SK-N-SH treated with all-trans-retinoic acid at 6 μM for 48 hours (cell line): ENCODE results near the gene HTR7.

Experiments
- ATAC-seq: fragments of 200-7000 bp; cut with Tn5 transposase; 3 replicates; pipeline ENCODE4 v1.9.1; 2020; ENCODE audit warnings: mild to moderate bottlenecking, moderate library complexity
- ARNTL ChIP-seq: fragments of 450-650 bp; formaldehyde crosslinking; IDR thresholded peaks from 2 replicates; pipeline ENCODE4 v1.5.0; 2020; ENCODE audit warnings: low read depth, mild to moderate bottlenecking, moderate library complexity, borderline replicate concordance
- BACH2 ChIP-seq: fragments of 250-450 bp; sonication (Bioruptor Pico); IDR thresholded peaks from 2 replicates; pipeline ENCODE4 v1.9.0; 2021; ENCODE audit warnings: mild to moderate bottlenecking, borderline replicate concordance
- CSDC2 ChIP-seq: fragments of 250-450 bp; sonication (Bioruptor Pico); IDR thresholded peaks from 2 replicates; pipeline ENCODE4 v1.5.0; 2020; ENCODE audit warnings: mild to moderate bottlenecking, moderate library complexity
- ESRRG ChIP-seq: fragments of 250-450 bp; sonication (Bioruptor Pico); IDR thresholded peaks from 2 replicates; pipeline ENCODE4 v1.6.1; 2021; ENCODE audit warnings: mild to moderate bottlenecking
- GLIS3 ChIP-seq: fragments of 250-450 bp; sonication (Bioruptor Pico); IDR thresholded peaks from 2 replicates; pipeline ENCODE4 v1.5.0; 2020; ENCODE audit warnings: mild to moderate bottlenecking, moderate library complexity
- ISL1 ChIP-seq: fragments of 250-450 bp; sonication (Bioruptor Pico); IDR thresholded peaks from 2 replicates; pipeline ENCODE4 v2.1.2; 2022; ENCODE audit warnings: mild to moderate bottlenecking, moderate library complexity
- OSR1 ChIP-seq: fragments of 250-450 bp; sonication (Bioruptor Pico); IDR thresholded peaks from 2 replicates; pipeline ENCODE4 v1.8.0; 2022; ENCODE audit warnings: moderate library complexity, mild to moderate bottlenecking, inconsistent platforms
- PPARA ChIP-seq: fragments of 250-450 bp; sonication (Bioruptor Pico); IDR thresholded peaks from 2 replicates; pipeline ENCODE4 v1.5.0; 2020; ENCODE audit warnings: mild to moderate bottlenecking, borderline replicate concordance
- RARB ChIP-seq: fragments of 250-450 bp; sonication (Bioruptor Pico); IDR thresholded peaks from 2 replicates; pipeline ENCODE4 v1.8.0; 2021; ENCODE audit warnings: mild to moderate bottlenecking, moderate library complexity
- SNAI2 ChIP-seq: fragments of 250-450 bp; sonication (Bioruptor Pico); IDR thresholded peaks from 2 replicates; pipeline ENCODE4 v1.5.0; 2020; ENCODE audit warnings: mild to moderate bottlenecking, moderate library complexity
- TCF4 ChIP-seq: fragments of 250-450 bp; sonication (Bioruptor Pico); IDR thresholded peaks from 2 replicates; pipeline ENCODE4 v1.8.0; 2021; ENCODE audit warnings: mild to moderate bottlenecking, moderate library complexity, borderline replicate concordance
- TSHZ2 ChIP-seq: fragments of 250-450 bp; sonication (Bioruptor Pico); IDR thresholded peaks from 2 replicates; pipeline ENCODE4 v1.5.0; 2020; ENCODE audit warnings: mild to moderate bottlenecking, moderate library complexity
- ZC3H10 ChIP-seq: fragments of 250-450 bp; sonication (Bioruptor Pico); IDR thresholded peaks from 2 replicates; pipeline ENCODE4 v1.5.1; 2021; ENCODE audit warnings: mild to moderate bottlenecking, moderate library complexity
- ZFP3 ChIP-seq: fragments of 250-450 bp; sonication (Bioruptor Pico); IDR thresholded peaks from 2 replicates; pipeline ENCODE4 v1.5.0; 2020; ENCODE audit warnings: mild to moderate bottlenecking, moderate library complexity
- ZFP30 ChIP-seq: fragments of 450-650 bp; formaldehyde crosslinking; IDR thresholded peaks from 2 replicates; pipeline ENCODE4 v1.5.0; 2022; ENCODE audit warnings: mild to moderate bottlenecking, moderate library complexity
- ZNF565 ChIP-seq: fragments of 450-650 bp; formaldehyde crosslinking; conservative IDR thresholded peaks from 2 replicates; pipeline ENCODE4 v1.5.0; 2020; ENCODE audit warnings: low read depth, mild to moderate bottlenecking, moderate library complexity
- ZNF70 ChIP-seq: fragments of 450-650 bp; formaldehyde crosslinking; IDR thresholded peaks from 2 replicates; pipeline ENCODE4 v1.5.0; 2020; ENCODE audit warnings: mild to moderate bottlenecking, moderate library complexity
- ZNF8 ChIP-seq: fragments of 450-650 bp; formaldehyde crosslinking; IDR thresholded peaks from 2 replicates; pipeline ENCODE4 v1.5.0; 2020; ENCODE audit warnings: mild to moderate bottlenecking, moderate library complexity
- TF ChIP-seq, protein P1 (sequence below): fragments of 250-450 bp; sonication (Bioruptor Pico); IDR thresholded peaks from 2 replicates; pipeline ENCODE4 v1.8.0; 2021; ENCODE audit warnings: low read depth, mild to moderate bottlenecking, moderate library complexity, borderline replicate concordance
- TF ChIP-seq, protein P2 (sequence below): fragments of 250-450 bp; sonication (Bioruptor Pico); IDR thresholded peaks from 2 replicates; pipeline ENCODE4 v1.5.1; 2020; ENCODE audit warnings: low read depth, mild to moderate bottlenecking, moderate library complexity
- TF ChIP-seq, protein P3 (sequence below): fragments of 250-450 bp; sonication (Bioruptor Pico); IDR thresholded peaks from 2 replicates; pipeline ENCODE4 v1.8.0; 2020; ENCODE audit warnings: mild to moderate bottlenecking, moderate library complexity, borderline replicate concordance

The HTR7 gene

DNA sequence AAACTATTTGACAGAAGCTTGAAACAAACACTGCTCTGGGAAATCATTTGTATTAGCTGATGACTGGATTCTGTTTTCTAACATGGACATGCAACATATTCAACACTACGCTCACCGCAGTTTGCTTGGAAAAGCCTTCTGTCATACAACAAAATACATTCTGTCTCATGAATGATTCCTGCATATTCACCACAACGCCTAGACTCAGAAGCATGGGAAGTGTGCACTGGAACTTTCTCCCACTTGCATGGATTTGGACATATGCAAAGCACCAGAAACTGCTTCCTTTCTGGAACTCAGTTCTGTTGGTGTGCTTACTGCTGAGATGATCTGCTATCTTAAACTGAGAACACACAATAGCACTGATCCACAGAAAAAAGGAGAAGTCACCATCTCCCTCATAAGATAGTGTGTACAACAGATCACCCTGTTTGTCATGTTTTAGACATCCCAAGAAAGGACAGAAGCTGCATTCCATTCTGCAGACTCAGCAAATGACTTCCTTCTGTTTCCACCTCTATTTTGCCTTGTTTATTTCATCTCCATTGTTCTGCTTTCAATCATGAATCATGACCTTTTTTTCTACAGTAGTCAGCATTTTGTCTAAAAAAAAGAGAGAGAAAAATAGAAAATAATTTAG lies 115.8 kb downstream of the HTR7 start (continued):
- no peak for TF ChIP-seq ZFP3 (CRISPR knock-in tag)
- no peak for TF ChIP-seq ZNF8 (CRISPR knock-in tag)
- no peak for TF ChIP-seq ISL1

DNA sequence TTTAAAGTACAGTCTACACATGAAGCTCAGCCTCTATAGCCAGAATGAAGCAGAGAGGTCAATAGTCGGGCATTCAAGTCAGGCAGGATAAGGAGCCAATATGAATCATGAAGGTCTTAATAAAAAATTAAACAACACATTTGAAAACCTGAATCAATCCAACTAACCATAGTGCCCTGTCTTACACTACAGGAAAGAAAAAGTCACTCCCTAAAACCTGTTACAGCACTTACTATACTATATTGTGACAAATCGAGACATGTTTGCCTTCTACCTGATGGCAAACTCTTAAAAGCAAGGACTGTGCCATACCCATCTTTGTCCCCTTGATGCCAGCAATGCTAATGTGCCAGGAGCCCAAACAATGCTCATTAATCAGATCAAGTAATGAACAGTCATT lies 117.6 kb downstream of the HTR7 start:
- ATAC-seq = no peak

DNA sequence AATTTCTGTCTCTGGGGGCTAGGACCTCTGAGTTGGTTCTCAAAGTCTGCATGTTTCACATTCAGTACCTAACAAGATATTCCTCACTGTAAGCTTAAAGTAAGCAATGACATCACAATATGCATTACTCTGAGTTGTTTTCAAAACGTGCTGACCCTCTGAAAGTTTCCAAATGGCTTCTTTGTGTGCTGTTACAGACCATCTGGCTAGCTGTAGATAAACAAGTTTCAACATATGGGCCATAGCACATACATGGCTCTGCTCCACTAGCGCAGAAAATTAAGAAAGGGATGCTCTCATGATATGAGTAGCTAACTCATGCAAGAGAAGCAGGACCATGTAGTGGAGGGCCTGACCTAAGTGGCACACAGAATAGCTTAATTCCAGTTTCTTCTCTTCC lies 119.0 kb downstream of the HTR7 start:
- TF ChIP-seq OSR1 (CRISPR knock-in tag) (no peak), ARNTL (CRISPR knock-in tag) (no peak), ZNF70 (CRISPR knock-in tag) (no peak)
- TF ChIP-seq, protein P1, sequence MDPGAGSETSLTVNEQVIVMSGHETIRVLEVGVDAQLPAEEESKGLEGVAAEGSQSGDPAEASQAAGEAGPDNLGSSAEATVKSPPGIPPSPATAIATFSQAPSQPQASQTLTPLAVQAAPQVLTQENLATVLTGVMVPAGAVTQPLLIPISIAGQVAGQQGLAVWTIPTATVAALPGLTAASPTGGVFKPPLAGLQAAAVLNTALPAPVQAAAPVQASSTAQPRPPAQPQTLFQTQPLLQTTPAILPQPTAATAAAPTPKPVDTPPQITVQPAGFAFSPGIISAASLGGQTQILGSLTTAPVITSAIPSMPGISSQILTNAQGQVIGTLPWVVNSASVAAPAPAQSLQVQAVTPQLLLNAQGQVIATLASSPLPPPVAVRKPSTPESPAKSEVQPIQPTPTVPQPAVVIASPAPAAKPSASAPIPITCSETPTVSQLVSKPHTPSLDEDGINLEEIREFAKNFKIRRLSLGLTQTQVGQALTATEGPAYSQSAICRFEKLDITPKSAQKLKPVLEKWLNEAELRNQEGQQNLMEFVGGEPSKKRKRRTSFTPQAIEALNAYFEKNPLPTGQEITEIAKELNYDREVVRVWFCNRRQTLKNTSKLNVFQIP = no peak
- no peak for ATAC-seq

More for the DNA sequence above, 117.6 kb downstream of the HTR7 start:
- no peak for TF ChIP-seq ZNF8 (CRISPR knock-in tag)
- no peak for TF ChIP-seq ISL1
- TF ChIP-seq SNAI2 (CRISPR knock-in tag) = no peak
- no peak for TF ChIP-seq ZFP3 (CRISPR knock-in tag)
- TF ChIP-seq ZNF70 (CRISPR knock-in tag) = no peak
- no peak for TF ChIP-seq PPARA
- TF ChIP-seq, protein P2, sequence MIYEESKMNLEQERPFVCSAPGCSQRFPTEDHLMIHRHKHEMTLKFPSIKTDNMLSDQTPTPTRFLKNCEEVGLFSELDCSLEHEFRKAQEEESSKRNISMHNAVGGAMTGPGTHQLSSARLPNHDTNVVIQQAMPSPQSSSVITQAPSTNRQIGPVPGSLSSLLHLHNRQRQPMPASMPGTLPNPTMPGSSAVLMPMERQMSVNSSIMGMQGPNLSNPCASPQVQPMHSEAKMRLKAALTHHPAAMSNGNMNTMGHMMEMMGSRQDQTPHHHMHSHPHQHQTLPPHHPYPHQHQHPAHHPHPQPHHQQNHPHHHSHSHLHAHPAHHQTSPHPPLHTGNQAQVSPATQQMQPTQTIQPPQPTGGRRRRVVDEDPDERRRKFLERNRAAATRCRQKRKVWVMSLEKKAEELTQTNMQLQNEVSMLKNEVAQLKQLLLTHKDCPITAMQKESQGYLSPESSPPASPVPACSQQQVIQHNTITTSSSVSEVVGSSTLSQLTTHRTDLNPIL (CRISPR knock-in tag) = no peak
- TF ChIP-seq, protein P1 = no peak
- TF ChIP-seq, protein P3, sequence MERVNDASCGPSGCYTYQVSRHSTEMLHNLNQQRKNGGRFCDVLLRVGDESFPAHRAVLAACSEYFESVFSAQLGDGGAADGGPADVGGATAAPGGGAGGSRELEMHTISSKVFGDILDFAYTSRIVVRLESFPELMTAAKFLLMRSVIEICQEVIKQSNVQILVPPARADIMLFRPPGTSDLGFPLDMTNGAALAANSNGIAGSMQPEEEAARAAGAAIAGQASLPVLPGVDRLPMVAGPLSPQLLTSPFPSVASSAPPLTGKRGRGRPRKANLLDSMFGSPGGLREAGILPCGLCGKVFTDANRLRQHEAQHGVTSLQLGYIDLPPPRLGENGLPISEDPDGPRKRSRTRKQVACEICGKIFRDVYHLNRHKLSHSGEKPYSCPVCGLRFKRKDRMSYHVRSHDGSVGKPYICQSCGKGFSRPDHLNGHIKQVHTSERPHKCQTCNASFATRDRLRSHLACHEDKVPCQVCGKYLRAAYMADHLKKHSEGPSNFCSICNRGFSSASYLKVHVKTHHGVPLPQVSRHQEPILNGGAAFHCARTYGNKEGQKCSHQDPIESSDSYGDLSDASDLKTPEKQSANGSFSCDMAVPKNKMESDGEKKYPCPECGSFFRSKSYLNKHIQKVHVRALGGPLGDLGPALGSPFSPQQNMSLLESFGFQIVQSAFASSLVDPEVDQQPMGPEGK (CRISPR knock-in tag) = no peak
- TF ChIP-seq ZC3H10 (CRISPR knock-in tag) = no peak
- no peak for TF ChIP-seq CSDC2 (CRISPR knock-in tag)
- no peak for TF ChIP-seq ZFP30
- TF ChIP-seq RARB = no peak
- no peak for TF ChIP-seq ZNF565 (CRISPR knock-in tag)
- TF ChIP-seq ARNTL (CRISPR knock-in tag) = no peak
- TF ChIP-seq TSHZ2 (CRISPR knock-in tag) = no peak
- no peak for TF ChIP-seq ESRRG
- no peak for TF ChIP-seq GLIS3 (CRISPR knock-in tag)
- no peak for TF ChIP-seq TCF4 (CRISPR knock-in tag)
- TF ChIP-seq BACH2 (CRISPR knock-in tag) = no peak
